Panc1 (cell line): ENCODE data around the gene SMAP2.

Source experiments
- CTCF ChIP-seq: fragments of 450-650 bp; IDR thresholded peaks from 2 replicates; pipeline ENCODE4 v1.5.1; 2017; ENCODE audit warnings: mild to moderate bottlenecking
- POLR2AphosphoS5 ChIP-seq: IDR thresholded peaks from 2 replicates; pipeline ENCODE4 v1.6.1; 2012; ENCODE audit warnings: mild to moderate bottlenecking, low read depth, low read length, moderate library complexity

- TF ChIP-seq POLR2AphosphoS5 = no peak
- no peak for TF ChIP-seq CTCF
Measured at GRCh38 chr1:40384413-40384762, 10.9 kb downstream of the SMAP2 start.
